Panc1 (cell line): ENCODE data around the gene CCDC78.

ENCODE experiments used
- CTCF ChIP-seq: fragments of 450-650 bp; IDR thresholded peaks from 2 replicates; pipeline ENCODE4 v1.5.1; 2017; ENCODE audit warnings: mild to moderate bottlenecking
- REST ChIP-seq, 2 experiments: IDR thresholded peaks; 2 replicates each; pipeline ENCODE4 v1.6.1; 2011 to 2012; ENCODE audit warnings: low read depth in 2 of 2, control low read depth in 1 of 2, low read length in 1 of 2, mild to moderate bottlenecking in 1 of 2, moderate library complexity in 1 of 2; ENCODE audit not compliant: insufficient read depth in 1 of 2

GRCh38 chr16:749010-749409 lies 22.8 kb upstream of the CCDC78 start:
- no peak for TF ChIP-seq REST (IDR thresholded peaks at IDR 0.05; ENCODE audit: insufficient read depth in 1 of 2, low read depth in 2 of 2, low read length in 1 of 2)
- TF ChIP-seq CTCF = no peak
